Breast epithelium (tissue), 3 donors: ENCODE data around the gene SMIM10L2A.

ENCODE experiments used
- CTCF ChIP-seq, 3 donors: fragments of 450-650 bp; IDR thresholded peaks; one replicate each; pipeline ENCODE4 v1.5.1; 2016 to 2017; ENCODE audit warnings: antibody characterized with exemption in 3 of 3, mild to moderate bottlenecking in 3 of 3, moderate library complexity in 3 of 3
- POLR2AphosphoS5 ChIP-seq, 3 donors: sonication (generic); formaldehyde crosslinking; IDR thresholded peaks; one replicate each; pipeline ENCODE4 v1.6.1; 2017; ENCODE audit warnings: antibody characterized with exemption in 3 of 3

DNA sequence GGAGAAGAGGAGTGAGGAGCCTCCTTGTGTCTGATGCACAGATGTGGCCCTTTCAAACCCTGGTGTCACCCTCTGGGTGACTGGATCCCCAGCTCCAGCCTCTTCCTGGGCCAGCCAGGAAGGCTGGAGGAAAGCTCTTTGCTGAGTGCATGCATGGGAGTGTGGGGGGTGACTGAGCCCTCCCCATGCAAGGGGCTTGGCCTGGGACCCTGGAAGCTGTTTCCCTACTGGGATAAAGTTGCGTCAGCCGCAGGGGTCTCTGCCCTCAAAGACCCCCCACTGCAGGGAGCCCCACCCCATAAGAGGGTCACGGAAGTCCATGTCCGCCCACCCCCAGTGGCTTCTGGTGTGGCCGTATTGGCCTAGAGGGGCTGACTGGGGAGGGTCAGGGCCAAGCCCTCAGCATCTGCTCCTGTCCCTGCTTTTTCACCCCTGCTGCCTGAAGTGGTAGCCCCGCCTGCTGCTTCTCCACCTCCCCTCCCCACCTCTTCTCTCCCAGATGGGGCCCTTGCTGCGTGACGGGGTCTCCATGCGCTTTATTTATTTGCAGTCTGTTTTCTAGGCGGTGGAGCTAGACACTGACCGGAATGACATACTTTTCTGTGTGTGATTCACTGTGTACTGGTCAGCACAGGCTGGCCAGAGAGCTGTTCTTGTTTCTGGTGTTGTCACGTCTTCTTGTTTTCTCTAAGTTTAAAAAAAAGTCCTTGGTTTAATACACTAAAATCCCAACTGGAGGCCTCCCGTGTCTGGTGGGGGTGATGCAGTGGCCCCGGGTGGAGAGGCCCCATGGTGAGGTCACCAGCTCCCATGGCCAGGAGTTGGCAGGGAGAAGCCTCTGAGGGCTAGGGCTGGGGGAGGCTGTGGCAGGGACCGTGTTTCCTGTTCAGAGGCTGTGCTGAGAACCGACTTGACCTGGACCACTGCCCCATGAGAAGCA, 3.6 kb downstream of the SMIM10L2A start:
- TF ChIP-seq CTCF (IDR thresholded peaks at IDR 0.05) = no peak
- no peak for TF ChIP-seq POLR2AphosphoS5 (IDR thresholded peaks at IDR 0.05)
